Keratinocyte (primary cell): Measurements from ENCODE around the gene TGFBRAP1. TPM values are rescaled to one million over a fixed set of nuclear protein-coding genes. Genes with fewer than 3 reads are reported as not detected.

Source experiments
- DNase-seq: peaks from one replicate; pipeline ENCODE4 v3.0.0-alpha.2; 2011; ENCODE audit warnings: low read depth, missing footprints, low spot score
- FAIRE-seq: peaks from 2 replicates; lab custom pipeline; 2011; peaks lifted over from hg19 to GRCh38; lab: Jason Lieb, UNC
- H2AFZ ChIP-seq: 2 replicates; pipeline ENCODE4 v1.6.0; 2012; ENCODE audit warnings: low read length, control low read depth, inconsistent platforms; ENCODE audit not compliant: control insufficient read depth
- H3K27ac ChIP-seq: 2 replicates; pipeline ENCODE4 v1.5.1; 2011; ENCODE audit warnings: low read length; ENCODE audit not compliant: control insufficient read depth, insufficient read depth
- H3K27me3 ChIP-seq: 3 replicates; pipeline ENCODE4 v1.6.0; 2011; ENCODE audit warnings: low read length; ENCODE audit not compliant: control insufficient read depth, insufficient read depth; ENCODE audit errors: extremely low read depth
- H3K36me3 ChIP-seq, 2 experiments: 2 replicates in 1 of 2; 3 replicates in 1 of 2; pipeline ENCODE4 v1.5.1; 2011; ENCODE audit warnings: low read length in 2 of 2, mild to moderate bottlenecking in 1 of 2; ENCODE audit not compliant: control insufficient read depth in 2 of 2, insufficient read depth in 2 of 2; ENCODE audit errors: extremely low read depth in 1 of 2
- H3K4me1 ChIP-seq: 3 replicates; pipeline ENCODE4 v1.5.1; 2011; ENCODE audit warnings: low read length; ENCODE audit not compliant: control insufficient read depth, insufficient read depth; ENCODE audit errors: extremely low read depth
- H3K4me2 ChIP-seq: 3 replicates; pipeline ENCODE4 v1.6.0; 2011; ENCODE audit warnings: low read depth, low read length; ENCODE audit not compliant: control insufficient read depth, insufficient read depth; ENCODE audit errors: extremely low read depth
- H3K4me3 ChIP-seq, 3 experiments: fragments of 200-600 bp in 1 of 3; sonication (generic) in 1 of 3; 2 replicates in 2 of 3; 3 replicates in 1 of 3; pipeline ENCODE4 v1.5.1; 2011 to 2016; ENCODE audit warnings: low read length in 3 of 3, mild to moderate bottlenecking in 3 of 3, control low read depth in 2 of 3, inconsistent platforms in 1 of 3, low read depth in 1 of 3, mixed read lengths in 1 of 3, mixed run types in 1 of 3, moderate library complexity in 1 of 3; ENCODE audit not compliant: control insufficient read depth in 2 of 3, insufficient read depth in 2 of 3; ENCODE audit errors: extremely low read depth in 1 of 3
- H3K79me2 ChIP-seq: 2 replicates; pipeline ENCODE4 v1.6.0; 2012; ENCODE audit warnings: low read length; ENCODE audit not compliant: control insufficient read depth, insufficient read depth
- H3K9ac ChIP-seq: 3 replicates; pipeline ENCODE4 v1.6.0; 2011; ENCODE audit warnings: low read length; ENCODE audit not compliant: control insufficient read depth, insufficient read depth; ENCODE audit errors: extremely low read depth
- H3K9me1 ChIP-seq: 3 replicates; pipeline ENCODE4 v1.6.0; 2011; ENCODE audit warnings: low read length; ENCODE audit not compliant: control insufficient read depth, insufficient read depth; ENCODE audit errors: extremely low read depth
- H3K9me3 ChIP-seq: 2 replicates; pipeline ENCODE4 v1.5.1; 2012; ENCODE audit warnings: low read depth, low read length; ENCODE audit not compliant: control insufficient read depth
- H4K20me1 ChIP-seq: 3 replicates; pipeline ENCODE4 v1.6.0; 2011; ENCODE audit warnings: low read length; ENCODE audit not compliant: control insufficient read depth, insufficient read depth; ENCODE audit errors: extremely low read depth
- EZH2 ChIP-seq: IDR thresholded peaks from one replicate; pipeline ENCODE4 v1.6.1; 2012; ENCODE audit warnings: inconsistent platforms, mild to moderate bottlenecking, low read length, moderate library complexity
- dilution Hi-C: fragments of 300-500 bp; cut with MboI; formaldehyde crosslinking; loops from one replicate; pipeline ENCODE4 v1.7.0; 2020; ENCODE audit warnings: low sequenced_read_pairs; ENCODE audit not compliant: extremely low pct_ligation_motif_present
- polyA plus RNA-seq, 5 experiments: library from polyadenylated mRNA; depleted of rRNA in 3 of 5; stranded (reverse) in 3 of 5; stranded (forward) in 1 of 5; unstranded in 1 of 5; fragments of >200 nt; gene quantifications; 1 replicate in 1 of 5; 2 replicates in 3 of 5; 3 replicates in 1 of 5; pipeline versions ENCODE4 v1.2.1 to v1.2.3, GENCODE V29; 2011 to 2012; ENCODE audit warnings: missing spikeins in 2 of 5, low read depth in 1 of 5, low replicate concordance in 1 of 5
- TF ChIP-seq, protein P1 (sequence below), 3 experiments: IDR thresholded peaks in 1 of 3; conservative IDR thresholded peaks in 1 of 3; optimal IDR thresholded peaks in 1 of 3; 2 replicates in 2 of 3; 3 replicates in 1 of 3; pipeline versions ENCODE3 to v1.5.1; 2011; ENCODE audit warnings: low read length in 3 of 3, mild to moderate bottlenecking in 3 of 3, moderate library complexity in 2 of 3, control low read depth in 1 of 3, inconsistent platforms in 1 of 3; ENCODE audit not compliant: insufficient read depth in 2 of 3; ENCODE audit errors: extremely low read depth in 1 of 3

TGFBRAP1 gene
- polyA plus RNA-seq, 1 donor (not counting 4 experiments of a cell fraction or from before 2014, with no cell fraction given), result 9.3 TPM

DNA sequence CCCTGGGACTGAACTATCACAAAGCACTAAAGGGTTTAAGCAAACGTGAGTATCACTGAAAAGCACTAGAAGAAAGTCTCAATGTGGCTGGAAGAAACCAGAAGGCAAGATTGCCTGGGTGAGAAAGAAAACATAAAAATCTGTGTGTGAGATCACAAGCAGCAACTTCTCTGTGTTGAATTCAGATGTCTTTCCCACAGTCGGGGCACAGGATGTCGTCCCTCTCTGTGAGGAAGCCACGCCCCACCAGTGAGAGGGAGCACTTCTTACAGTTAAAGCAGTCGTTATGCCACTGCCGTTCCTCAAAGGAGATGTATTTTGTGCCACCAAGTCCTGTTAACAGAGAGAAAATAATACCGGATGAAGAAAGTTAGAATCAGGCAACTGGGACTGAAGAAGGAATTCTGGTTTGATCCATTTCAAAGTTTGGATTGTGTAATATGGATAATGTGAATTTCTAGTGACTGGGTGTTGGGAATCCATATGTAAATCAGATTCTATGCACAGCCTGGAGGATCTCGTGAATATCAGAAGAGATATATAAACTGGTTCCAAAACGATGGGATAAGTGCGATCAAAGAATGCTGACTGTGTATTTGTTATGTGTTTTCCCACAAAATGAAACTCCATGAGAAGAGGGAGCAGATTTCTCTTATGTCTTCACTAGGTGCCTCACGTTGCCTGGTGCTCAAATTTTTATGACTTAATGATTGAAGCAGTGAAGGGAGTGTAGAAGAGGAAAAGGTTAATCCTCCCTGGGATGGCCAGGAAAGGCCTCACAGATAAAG lies 31.8 kb upstream of the TGFBRAP1 start:
- no peak for DNase-seq
- TF ChIP-seq, protein P1, sequence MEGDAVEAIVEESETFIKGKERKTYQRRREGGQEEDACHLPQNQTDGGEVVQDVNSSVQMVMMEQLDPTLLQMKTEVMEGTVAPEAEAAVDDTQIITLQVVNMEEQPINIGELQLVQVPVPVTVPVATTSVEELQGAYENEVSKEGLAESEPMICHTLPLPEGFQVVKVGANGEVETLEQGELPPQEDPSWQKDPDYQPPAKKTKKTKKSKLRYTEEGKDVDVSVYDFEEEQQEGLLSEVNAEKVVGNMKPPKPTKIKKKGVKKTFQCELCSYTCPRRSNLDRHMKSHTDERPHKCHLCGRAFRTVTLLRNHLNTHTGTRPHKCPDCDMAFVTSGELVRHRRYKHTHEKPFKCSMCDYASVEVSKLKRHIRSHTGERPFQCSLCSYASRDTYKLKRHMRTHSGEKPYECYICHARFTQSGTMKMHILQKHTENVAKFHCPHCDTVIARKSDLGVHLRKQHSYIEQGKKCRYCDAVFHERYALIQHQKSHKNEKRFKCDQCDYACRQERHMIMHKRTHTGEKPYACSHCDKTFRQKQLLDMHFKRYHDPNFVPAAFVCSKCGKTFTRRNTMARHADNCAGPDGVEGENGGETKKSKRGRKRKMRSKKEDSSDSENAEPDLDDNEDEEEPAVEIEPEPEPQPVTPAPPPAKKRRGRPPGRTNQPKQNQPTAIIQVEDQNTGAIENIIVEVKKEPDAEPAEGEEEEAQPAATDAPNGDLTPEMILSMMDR (optimal IDR thresholded peaks at IDR 0.05 in 1 of 3, IDR thresholded peaks at IDR 0.05 in 1 of 3, conservative IDR thresholded peaks at IDR 0.05 in 1 of 3; ENCODE audit: extremely low read depth in 1 of 3, insufficient read depth in 2 of 3, low read length in 3 of 3), result no peak
- no peak for TF ChIP-seq EZH2
- Histone ChIP-seq H3K4me2 (no peak overlapping the region), H3K79me2 (peaks cover 10% of the 10 kb centered on the region), H4K20me1 (no peaks in the 10 kb centered on the region), H2AFZ (no peak overlapping the region), H3K9me3 (no peaks in the 10 kb centered on the region), H3K36me3 (peaks cover 46 to 48% of the 10 kb centered on the region in 2 experiments), H3K27ac (no peak overlapping the region), H3K9me1 (no peaks in the 10 kb centered on the region), H3K4me1 (no peaks in the 10 kb centered on the region), H3K4me3 (no peak overlapping the region), H3K9ac (no peak overlapping the region), H3K27me3 (no peaks in the 10 kb centered on the region)
- FAIRE-seq, result no peak
- dilution Hi-C loops, result no loop called here

DNA sequence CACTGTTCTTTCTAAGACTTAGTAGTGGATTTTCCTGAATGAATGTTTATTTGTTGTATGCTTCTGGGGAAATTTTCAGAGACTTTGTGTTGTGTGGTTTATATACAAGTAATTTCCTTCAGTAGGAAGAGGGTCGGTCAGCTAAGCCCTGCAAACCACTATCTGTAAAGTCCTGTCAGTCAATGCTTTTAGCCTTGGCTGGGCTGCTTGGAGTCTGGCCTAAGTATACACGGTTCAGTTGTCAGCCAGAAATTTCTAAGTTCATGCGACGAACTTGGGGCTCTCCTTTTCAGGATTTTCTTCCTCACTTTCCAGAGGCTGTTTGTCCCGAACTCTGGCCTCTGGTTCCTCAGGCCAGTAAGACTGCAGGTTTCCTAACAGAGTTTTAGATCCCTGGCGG lies 29.1 kb upstream of the TGFBRAP1 start:
- FAIRE-seq, result no peak
- Histone ChIP-seq H3K27ac (no peak overlapping the region), H3K9ac (no peak overlapping the region), H3K4me2 (no peak overlapping the region), H3K9me1 (no peaks in the 10 kb centered on the region), H3K79me2 (peaks cover 4% of the 10 kb centered on the region), H3K4me3 (no peak overlapping the region), H3K36me3 (peaks cover 32 to 38% of the 10 kb centered on the region in 2 experiments), H3K4me1 (no peaks in the 10 kb centered on the region), H4K20me1 (no peaks in the 10 kb centered on the region), H3K27me3 (no peaks in the 10 kb centered on the region), H2AFZ (no peak overlapping the region), H3K9me3 (no peaks in the 10 kb centered on the region)
- dilution Hi-C loops, result no loop called here
- no peak for TF ChIP-seq EZH2
- DNase-seq, result no peak
